Endothelial cell of umbilical vein (primary cell): ENCODE data around the gene TRNT1. TPM values are rescaled to one million over a fixed set of nuclear protein-coding genes. Genes with fewer than 3 reads are reported as not detected.

ENCODE experiments used
- BruUV-seq: library from RNA; stranded (reverse); fragments of 400-500 nt; replicated peaks from 2 replicates; lab custom pipeline; 2021; lab: Mats Ljungman, UMichigan
- CTCF ChIA-PET: fragments of 300-600, 350-600 bp; sonication (Branson Sonifier 250); formaldehyde crosslinking; loops from one replicate; lab custom pipeline; 2021; ENCODE audit warnings: antibody characterized with exemption, inconsistent platforms; lab: Charles Lee
- POLR2A ChIA-PET: fragments of 300-600, 350-600 bp; sonication (Branson Sonifier 250); formaldehyde crosslinking; loops from one replicate; lab custom pipeline; 2021; ENCODE audit warnings: antibody characterized with exemption, inconsistent platforms; lab: Charles Lee
- DNase-seq: peaks from one replicate; pipeline ENCODE4 v3.0.0-alpha.2; 2011; ENCODE audit warnings: low read depth, low spot score
- FAIRE-seq: peaks from 2 replicates; lab custom pipeline; 2011; peaks lifted over from hg19 to GRCh38; lab: Jason Lieb, UNC
- H2AFZ ChIP-seq: 2 replicates; pipeline ENCODE4 v1.6.0; 2012; ENCODE audit warnings: low read depth, low read length, control low read depth, inconsistent platforms
- H3K27ac ChIP-seq: 2 replicates; pipeline ENCODE4 v1.5.1; 2011; ENCODE audit warnings: low read depth, mild to moderate bottlenecking, control low read depth, low read length, moderate library complexity; ENCODE audit not compliant: insufficient read depth
- H3K27me3 ChIP-seq, 2 experiments: 2 replicates each; pipeline versions ENCODE4 v1.6.0 to v1.6.1; 2011; ENCODE audit warnings: low read length in 2 of 2, mixed read lengths in 1 of 2; ENCODE audit not compliant: control insufficient read depth in 2 of 2, insufficient read depth in 2 of 2
- H3K36me3 ChIP-seq, 2 experiments: 2 replicates in 1 of 2; 3 replicates in 1 of 2; pipeline ENCODE4 v1.5.1; 2011; ENCODE audit warnings: low read length in 2 of 2, mild to moderate bottlenecking in 1 of 2, moderate library complexity in 1 of 2; ENCODE audit not compliant: control insufficient read depth in 2 of 2, insufficient read depth in 2 of 2; ENCODE audit errors: extremely low read depth in 1 of 2
- H3K4me1 ChIP-seq: 3 replicates; pipeline ENCODE4 v1.5.1; 2011; ENCODE audit warnings: mild to moderate bottlenecking, low read length; ENCODE audit not compliant: control insufficient read depth, insufficient read depth; ENCODE audit errors: extremely low read depth
- H3K4me2 ChIP-seq: 2 replicates; pipeline ENCODE4 v1.6.1; 2011; ENCODE audit warnings: low read length, control low read depth, mixed read lengths; ENCODE audit not compliant: insufficient read depth
- H3K4me3 ChIP-seq, 3 experiments: fragments of 200-600 bp in 1 of 3; sonication (generic), shearing (Covaris generic) in 1 of 3; replicated peaks in 1 of 3; 2 replicates each; pipeline ENCODE4 v1.5.1; 2011 to 2016; ENCODE audit warnings: control low read depth in 3 of 3, low read length in 3 of 3, mild to moderate bottlenecking in 2 of 3, inconsistent platforms in 1 of 3, low read depth in 1 of 3, moderate library complexity in 1 of 3; ENCODE audit not compliant: insufficient read depth in 1 of 3
- H3K79me2 ChIP-seq: 2 replicates; pipeline ENCODE4 v1.6.0; 2012; ENCODE audit warnings: low read length, inconsistent platforms; ENCODE audit not compliant: control insufficient read depth, insufficient read depth
- H3K9ac ChIP-seq: replicated peaks from 2 replicates; pipeline ENCODE3; 2011; ENCODE audit warnings: low read length, control low read depth; ENCODE audit not compliant: insufficient read depth; ENCODE audit errors: extremely low read depth
- H3K9me1 ChIP-seq: replicated peaks from 3 replicates; pipeline ENCODE4 v1.6.0; 2011; ENCODE audit warnings: mild to moderate bottlenecking, low read length; ENCODE audit not compliant: control insufficient read depth, insufficient read depth; ENCODE audit errors: extremely low read depth
- H3K9me3 ChIP-seq: replicated peaks from 2 replicates; pipeline ENCODE4 v1.5.1; 2012; ENCODE audit warnings: low read length, inconsistent platforms; ENCODE audit not compliant: control insufficient read depth, insufficient read depth
- H4K20me1 ChIP-seq: replicated peaks from 2 replicates; pipeline ENCODE3; 2011; ENCODE audit warnings: mild to moderate bottlenecking, low read length; ENCODE audit not compliant: control insufficient read depth, insufficient read depth; ENCODE audit errors: extremely low read depth
- CTCF ChIP-seq, 2 donors: IDR thresholded peaks; 1 replicate in 1 of 2; 2 replicates in 1 of 2; pipeline ENCODE4 v1.5.1; 2011; ENCODE audit warnings: low read length in 2 of 2, mild to moderate bottlenecking in 2 of 2, moderate library complexity in 2 of 2, control low read depth in 1 of 2, inconsistent platforms in 1 of 2, low read depth in 1 of 2; ENCODE audit not compliant: insufficient read depth in 1 of 2; ENCODE audit errors: extremely low read depth in 1 of 2
- EZH2 ChIP-seq: IDR thresholded peaks from 2 replicates; pipeline ENCODE4 v1.6.1; 2012; ENCODE audit warnings: borderline replicate concordance, low read depth, mild to moderate bottlenecking, moderate library complexity, low read length, inconsistent platforms; ENCODE audit not compliant: severe bottlenecking
- FOS ChIP-seq: IDR thresholded peaks from 2 replicates; pipeline ENCODE4 v1.6.1; 2011; ENCODE audit warnings: mild to moderate bottlenecking, low read length, moderate library complexity, borderline replicate concordance; ENCODE audit not compliant: insufficient read depth
- GATA2 ChIP-seq: IDR thresholded peaks from 2 replicates; pipeline ENCODE4 v1.7.0; 2011; ENCODE audit warnings: low read depth, mild to moderate bottlenecking, moderate library complexity, mixed read lengths, low read length; ENCODE audit not compliant: insufficient read length, insufficient read depth
- MYC ChIP-seq: IDR thresholded peaks from one replicate; pipeline ENCODE4 v1.6.1; 2011; ENCODE audit warnings: mild to moderate bottlenecking, low read depth, low read length
- POLR2AphosphoS5 ChIP-seq: IDR thresholded peaks from 2 replicates; pipeline ENCODE4 v1.6.1; 2012; ENCODE audit warnings: low read depth, mild to moderate bottlenecking, control low read depth, low read length, moderate library complexity; ENCODE audit not compliant: insufficient read depth
- dilution Hi-C: fragments of 300-500 bp; cut with MboI; formaldehyde crosslinking; loops from one replicate; pipeline ENCODE4 v1.15.0; 2019; ENCODE audit warnings: low sequenced_read_pairs; ENCODE audit not compliant: extremely low pct_ligation_motif_present
- intact Hi-C: fragments of 100-400 bp; cut with micrococcal nuclease; formaldehyde crosslinking; loops from one replicate; pipeline ENCODE4 v1.10.0; 2022
- polyA plus RNA-seq, 4 experiments: library from polyadenylated mRNA; depleted of rRNA in 3 of 4; stranded (reverse) in 3 of 4; unstranded in 1 of 4; fragments of >200 nt; gene quantifications; 2 replicates each; pipeline versions ENCODE4 v1.2.1 to v1.2.3, GENCODE V29; 2011 to 2012; ENCODE audit warnings: missing spikeins in 1 of 4
- total RNA-seq: library from RNA; stranded (reverse); gene quantifications from 2 replicates; pipeline ENCODE4 v1.2.3, GENCODE V29; 2021

The TRNT1 gene
- total and polyA plus RNA-seq, 2 donors (not counting 3 experiments of a cell fraction or from before 2014, with no cell fraction given) = 4.6 to 21.3 TPM

- Histone ChIP-seq H3K4me2 (no peak overlapping the region), H3K9ac (no peak overlapping the region), H3K79me2 (no peaks in the 10 kb centered on the region), H2AFZ (no peak overlapping the region), H3K27me3 (no peaks in the 10 kb centered on the region), H3K4me3 (no peak overlapping the region), H3K4me1 (no peaks in the 10 kb centered on the region), H3K27ac (no peak overlapping the region), H3K9me1 (no peaks in the 10 kb centered on the region), H3K9me3 (no peaks in the 10 kb centered on the region), H4K20me1 (no peaks in the 10 kb centered on the region), H3K36me3 (no peaks in the 10 kb centered on the region)
- ChIA-PET CTCF (no interaction called here), POLR2A (no interaction called here)
- DNase-seq (no peak), FAIRE-seq (no peak)
- no TSS peak for BruUV-seq
- TF ChIP-seq CTCF (IDR thresholded peaks at IDR 0.05; ENCODE audit: extremely low read depth in 1 of 2, insufficient read depth in 1 of 2, low read depth in 1 of 2, low read length in 2 of 2) (no peak), POLR2AphosphoS5 (no peak), MYC (no peak), FOS (no peak), EZH2 (no peak), GATA2 (no peak)
- intact Hi-C loops (no loop called here), dilution Hi-C loops (no loop called here)
Observed at GRCh38 chr3:3080309-3080708, 46.4 kb upstream of the TRNT1 start.
